ENCODE results near the gene DGKG. TPM values are rescaled to one million over a fixed set of nuclear protein-coding genes. Genes with fewer than 3 reads are reported as not detected.

Gene DGKG
- total RNA-seq, 4 donors from 2014 or later = 0.70 to 13.2 (median 5.9) TPM

- H3K4me3 ChIP-seq = no peak overlapping the region
- H3K4me1 ChIP-seq = peaks cover 0 to 10% (median 0%) of the 10 kb centered on the region in 4 donors
- H3K36me3 ChIP-seq = no peaks in the 10 kb centered on the region
- H3K27ac ChIP-seq = peak overlapping the region in 1 of 4 donors; percentile 31
- DNase-seq = peak; percentile 72 to 88 (median 83)
- no peaks in the 10 kb centered on the region for H3K9me3 ChIP-seq
- TF ChIP-seq CTCF (IDR thresholded peaks at IDR 0.05) (peak; percentile 25 to 94 (median 78)), POLR2A (IDR thresholded peaks at IDR 0.05) (no peak)
- H3K27me3 ChIP-seq = no peaks in the 10 kb centered on the region
Measured at GRCh38 chr3:186259612-186260383, 102.2 kb downstream of the DGKG start.

- Histone ChIP-seq H3K36me3 (no peaks in the 10 kb centered on the region), H3K27ac (no peak overlapping the region)
Measured at GRCh38 chr3:186258968-186259367, 103.1 kb downstream of the DGKG start.

GRCh38 chr3:186257866-186258265 lies 104.2 kb downstream of the DGKG start:
- no peaks in the 10 kb centered on the region for H3K27me3 ChIP-seq
- no peak overlapping the region for H3K4me3 ChIP-seq
- no peak overlapping the region for H3K27ac ChIP-seq
- no peaks in the 10 kb centered on the region for H3K9me3 ChIP-seq
- no peak for DNase-seq
- H3K36me3 ChIP-seq = no peaks in the 10 kb centered on the region
- no peak for TF ChIP-seq POLR2A (IDR thresholded peaks at IDR 0.05)
- peaks cover 0 to 10% (median 5%) of the 10 kb centered on the region in 4 donors for H3K4me1 ChIP-seq

More at GRCh38 chr3:186258968-186259367, 103.1 kb downstream of the DGKG start:
- TF ChIP-seq POLR2A (IDR thresholded peaks at IDR 0.05) = no peak
- TF ChIP-seq CTCF (IDR thresholded peaks at IDR 0.05) = no peak
- Histone ChIP-seq H3K4me3 (no peak overlapping the region), H3K27me3 (no peaks in the 10 kb centered on the region), H3K4me1 (peaks cover 0 to 10% (median 4%) of the 10 kb centered on the region in 4 donors), H3K9me3 (no peaks in the 10 kb centered on the region)
- no peak for DNase-seq

- Histone ChIP-seq H3K9me3 (no peaks in the 10 kb centered on the region), H3K36me3 (no peaks in the 10 kb centered on the region), H3K27me3 (no peaks in the 10 kb centered on the region), H3K4me3 (peak overlapping the region in 1 of 4 donors; percentile 7), H3K27ac (peak overlapping the region in 2 of 4 donors; percentile 56 to 77), H3K4me1 (peaks cover 0 to 10% (median 5%) of the 10 kb centered on the region in 4 donors)
- TF ChIP-seq CTCF (IDR thresholded peaks at IDR 0.05) (peak in 4 of 6 experiments; percentile 11 to 47 (median 41)), POLR2A (IDR thresholded peaks at IDR 0.05) (no peak)
- peak in 2 of 3 donors; percentile 91 to 95 for DNase-seq
Measured at GRCh38 chr3:186255703-186256331, 106.2 kb downstream of the DGKG start.

GRCh38 chr3:186254676-186255650 lies 107.1 kb downstream of the DGKG start:
- peak in 2 of 3 donors; percentile 72 to 76 for DNase-seq
- Histone ChIP-seq H3K9me3 (no peaks in the 10 kb centered on the region), H3K27me3 (no peaks in the 10 kb centered on the region), H3K36me3 (no peaks in the 10 kb centered on the region), H3K4me1 (peaks cover 0 to 10% (median 5%) of the 10 kb centered on the region in 4 donors), H3K4me3 (no peak overlapping the region), H3K27ac (peak overlapping the region in 2 of 4 donors; percentile 56 to 77)
- TF ChIP-seq POLR2A (IDR thresholded peaks at IDR 0.05) = no peak
- TF ChIP-seq CTCF (IDR thresholded peaks at IDR 0.05) = no peak

Data from Peyer's patch (tissue), 4 donors.